Measurements from ENCODE around the gene HTT. TPM values are rescaled to one million over a fixed set of nuclear protein-coding genes. Genes with fewer than 3 reads are reported as not detected.

HTT gene
- total RNA-seq, 4 donors from 2014 or later, result 37.5 to 119 (median 48.7) TPM

DNA sequence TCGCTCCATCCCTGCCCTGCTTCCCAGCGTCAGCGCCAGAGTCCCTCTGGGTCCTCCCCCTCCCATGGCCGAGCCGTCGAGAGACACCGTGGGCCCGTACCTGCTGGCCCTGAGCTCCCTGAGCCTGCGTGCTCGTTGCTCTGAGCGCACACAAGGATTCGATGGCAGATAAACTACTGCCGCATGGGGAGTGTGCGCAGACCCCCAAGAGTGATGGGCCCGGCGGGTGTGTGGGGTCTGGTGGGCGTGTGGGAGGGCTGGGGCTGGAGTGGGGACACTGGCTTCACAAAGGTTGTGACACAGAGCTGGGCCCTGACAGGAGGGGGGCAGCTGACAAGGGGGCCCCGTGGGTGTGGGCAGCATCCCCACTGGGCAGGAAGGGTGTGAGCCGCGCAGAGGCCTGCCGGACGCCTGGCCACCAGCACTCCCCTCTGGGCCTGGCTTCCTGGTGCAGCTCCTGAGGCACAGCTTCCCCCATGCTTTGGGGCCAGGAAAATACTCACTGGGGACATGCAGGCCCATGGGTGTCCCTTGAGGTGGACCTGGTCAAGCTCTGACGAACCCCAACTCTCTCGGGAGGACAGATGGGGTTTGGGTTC is 213.6 kb downstream of the HTT start:
- Histone ChIP-seq H3K27me3 (peaks cover 0 to 42% (median 0%) of the 10 kb centered on the region in 4 donors), H3K4me1 (peaks cover 4 to 65% (median 31%) of the 10 kb centered on the region in 3 donors), H3K4me3 (no peak overlapping the region), H3K27ac (no peak overlapping the region), H3K36me3 (no peaks in the 10 kb centered on the region), H3K9me3 (no peaks in the 10 kb centered on the region)
- intact Hi-C loops (cut with DNase I), result no loop called here
- 66 to 76% methylated on average over 4 to 12 of the region's 24 CpGs for WGBS, 2 donors
- TF ChIP-seq, protein P1, sequence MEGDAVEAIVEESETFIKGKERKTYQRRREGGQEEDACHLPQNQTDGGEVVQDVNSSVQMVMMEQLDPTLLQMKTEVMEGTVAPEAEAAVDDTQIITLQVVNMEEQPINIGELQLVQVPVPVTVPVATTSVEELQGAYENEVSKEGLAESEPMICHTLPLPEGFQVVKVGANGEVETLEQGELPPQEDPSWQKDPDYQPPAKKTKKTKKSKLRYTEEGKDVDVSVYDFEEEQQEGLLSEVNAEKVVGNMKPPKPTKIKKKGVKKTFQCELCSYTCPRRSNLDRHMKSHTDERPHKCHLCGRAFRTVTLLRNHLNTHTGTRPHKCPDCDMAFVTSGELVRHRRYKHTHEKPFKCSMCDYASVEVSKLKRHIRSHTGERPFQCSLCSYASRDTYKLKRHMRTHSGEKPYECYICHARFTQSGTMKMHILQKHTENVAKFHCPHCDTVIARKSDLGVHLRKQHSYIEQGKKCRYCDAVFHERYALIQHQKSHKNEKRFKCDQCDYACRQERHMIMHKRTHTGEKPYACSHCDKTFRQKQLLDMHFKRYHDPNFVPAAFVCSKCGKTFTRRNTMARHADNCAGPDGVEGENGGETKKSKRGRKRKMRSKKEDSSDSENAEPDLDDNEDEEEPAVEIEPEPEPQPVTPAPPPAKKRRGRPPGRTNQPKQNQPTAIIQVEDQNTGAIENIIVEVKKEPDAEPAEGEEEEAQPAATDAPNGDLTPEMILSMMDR (IDR thresholded peaks at IDR 0.05), result no peak
- no peak for TF ChIP-seq POLR2A (IDR thresholded peaks at IDR 0.05)
- no peak for DNase-seq

DNA sequence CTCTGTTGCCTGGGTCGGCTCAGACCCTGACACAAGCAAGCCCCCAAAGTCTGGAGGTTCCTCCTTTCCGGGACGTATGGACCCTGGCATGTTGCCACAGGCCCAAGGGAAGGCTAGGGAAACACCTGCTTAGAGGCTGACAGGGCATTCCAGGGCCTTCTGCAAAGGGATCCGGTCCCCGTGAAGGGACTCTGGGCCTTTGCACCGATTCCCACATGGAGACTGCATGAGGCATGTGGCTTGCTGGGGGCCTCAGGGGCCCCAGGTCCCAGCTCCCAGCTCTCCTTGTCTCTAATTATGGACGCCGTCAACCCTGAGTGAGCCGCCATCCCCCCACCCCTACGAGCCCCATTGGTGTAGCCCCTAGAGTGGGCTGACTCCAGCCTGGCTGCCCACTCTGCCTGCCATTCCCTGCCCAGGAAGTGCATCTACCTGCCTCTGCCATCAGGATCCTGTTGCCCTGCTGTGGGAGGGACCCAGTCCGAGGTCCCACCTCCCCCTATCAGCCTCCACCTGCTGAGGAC is 214.2 kb downstream of the HTT start:
- Histone ChIP-seq H3K4me3 (no peak overlapping the region), H3K9me3 (no peaks in the 10 kb centered on the region), H3K27ac (no peak overlapping the region), H3K27me3 (peaks cover 0 to 42% (median 0%) of the 10 kb centered on the region in 4 donors), H3K36me3 (no peaks in the 10 kb centered on the region), H3K4me1 (peaks cover 4 to 69% (median 31%) of the 10 kb centered on the region in 3 donors)
- no peak for DNase-seq
- intact Hi-C loops (cut with DNase I), result no loop called here
- TF ChIP-seq, protein P1 (IDR thresholded peaks at IDR 0.05), result no peak
- TF ChIP-seq POLR2A (IDR thresholded peaks at IDR 0.05), result no peak
- WGBS, 2 donors, result 67 to 69% methylated on average over 1 to 6 of the region's 11 CpGs

DNA sequence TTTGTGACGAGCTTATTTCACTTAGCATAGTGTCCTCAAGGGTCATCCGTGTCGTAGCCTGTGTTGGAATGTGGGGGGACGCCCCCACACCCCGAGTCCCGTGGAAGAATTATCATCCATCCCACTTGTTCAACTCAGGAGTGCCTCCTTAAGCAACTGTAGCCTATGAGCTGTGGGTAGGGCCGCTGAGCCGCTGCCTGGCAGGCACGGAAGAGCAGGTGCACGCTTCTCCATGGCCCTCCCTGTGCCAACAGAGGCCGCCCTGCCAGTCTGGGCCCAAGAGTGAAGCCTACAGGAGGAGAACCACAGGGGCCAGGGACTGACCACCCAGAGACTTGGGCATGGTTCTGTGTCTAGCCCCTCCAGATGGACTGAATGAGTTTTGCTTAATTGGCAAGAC is 216.0 kb downstream of the HTT start:
- no peak overlapping the region for H3K27ac ChIP-seq
- no peaks in the 10 kb centered on the region for H3K9me3 ChIP-seq
- intact Hi-C loops (cut with DNase I), result no loop called here
- peaks cover 0 to 32% (median 0%) of the 10 kb centered on the region in 4 donors for H3K27me3 ChIP-seq
- no peaks in the 10 kb centered on the region for H3K36me3 ChIP-seq
- DNase-seq, result no peak
- 60 to 77% methylated on average over 2 to 6 of the region's 11 CpGs for WGBS, 2 donors
- peaks cover 4 to 76% (median 42%) of the 10 kb centered on the region in 3 donors for H3K4me1 ChIP-seq
- no peak for TF ChIP-seq POLR2A (IDR thresholded peaks at IDR 0.05)
- TF ChIP-seq, protein P1 (IDR thresholded peaks at IDR 0.05), result no peak
- no peak overlapping the region for H3K4me3 ChIP-seq

DNA sequence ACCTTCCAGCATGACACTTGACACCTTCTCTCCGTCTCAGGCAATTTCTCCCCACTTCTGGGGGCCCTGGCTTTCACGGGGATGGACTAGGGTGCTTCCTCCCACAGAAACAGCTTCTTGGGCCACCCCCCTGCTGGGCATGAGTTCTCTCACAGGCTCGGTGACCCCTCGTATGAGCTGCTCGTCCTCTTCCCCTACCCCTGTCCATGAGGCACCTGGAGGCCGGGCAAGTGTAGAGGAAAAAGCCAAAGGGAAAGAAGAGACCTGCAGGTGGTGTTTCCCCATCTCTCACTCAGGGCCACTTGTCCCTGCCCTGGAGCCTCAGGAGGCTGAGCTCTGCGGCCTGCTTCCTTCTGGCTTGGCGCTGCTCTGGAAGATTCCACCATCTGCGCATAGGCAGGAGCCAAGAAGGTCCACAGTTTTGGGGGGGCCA is 216.4 kb downstream of the HTT start:
- DNase-seq, result no peak
- H3K4me1 ChIP-seq, result peaks cover 4 to 72% (median 42%) of the 10 kb centered on the region in 3 donors

More for the DNA sequence above, 216.4 kb downstream of the HTT start:
- intact Hi-C loops (cut with DNase I), result no loop called here
- no peak overlapping the region for H3K4me3 ChIP-seq
- WGBS, 2 donors, result 88% methylated on average over 9 of the region's 9 CpGs; no CpG with 5 or more reads in 1 of the 2 donors
- H3K36me3 ChIP-seq, result no peaks in the 10 kb centered on the region
- H3K27me3 ChIP-seq, result peaks cover 0 to 28% (median 0%) of the 10 kb centered on the region in 4 donors
- no peaks in the 10 kb centered on the region for H3K9me3 ChIP-seq
- peak overlapping the region in 2 of 4 donors; percentile 90 to 95 for H3K27ac ChIP-seq
- TF ChIP-seq POLR2A (IDR thresholded peaks at IDR 0.05), result no peak
- TF ChIP-seq, protein P1 (IDR thresholded peaks at IDR 0.05), result no peak

All from esophagus squamous epithelium (tissue), 5 donors.